Measurements from ENCODE around the gene XIRP2.

Gene XIRP2

GRCh38 chr2:167136879-167137596, 248.8 kb downstream of the XIRP2 start:
- DNase-seq, result no peak

GRCh38 chr2:167140330-167140729, 252.1 kb downstream of the XIRP2 start:
- no peak for DNase-seq

GRCh38 chr2:167140767-167141166, 252.5 kb downstream of the XIRP2 start:
- no peak for DNase-seq

GRCh38 chr2:167142554-167142953, 254.3 kb downstream of the XIRP2 start:
- DNase-seq, result no peak

- DNase-seq, result no peak
These were observed 256.1 kb downstream of the XIRP2 start for GRCh38 chr2:167144179-167144898.

- DNase-seq, result no peak
These were observed 259.1 kb downstream of the XIRP2 start for GRCh38 chr2:167147271-167147941.

- DNase-seq, result no peak
These were observed 263.6 kb downstream of the XIRP2 start for GRCh38 chr2:167151894-167152293.

GRCh38 chr2:167157523-167157922, 269.2 kb downstream of the XIRP2 start:
- no peak for DNase-seq

- DNase-seq, result no peak
These were observed 288.9 kb downstream of the XIRP2 start for GRCh38 chr2:167177196-167177595.

GRCh38 chr2:167181134-167181533, 292.9 kb downstream of the XIRP2 start:
- DNase-seq, result no peak

GRCh38 chr2:167181688-167182087, 293.4 kb downstream of the XIRP2 start:
- DNase-seq, result no peak

GRCh38 chr2:167182403-167182802, 294.1 kb downstream of the XIRP2 start:
- DNase-seq, result no peak

GRCh38 chr2:167183931-167184330, 295.7 kb downstream of the XIRP2 start:
- DNase-seq, result no peak

- no peak for DNase-seq
These were observed 298.2 kb downstream of the XIRP2 start for GRCh38 chr2:167186465-167186864.

- DNase-seq, result no peak
These were observed 298.9 kb downstream of the XIRP2 start for GRCh38 chr2:167187049-167187727.

- no peak for DNase-seq
These were observed 300.0 kb downstream of the XIRP2 start for GRCh38 chr2:167187978-167188967.

GRCh38 chr2:167190053-167190452, 301.8 kb downstream of the XIRP2 start:
- DNase-seq, result no peak

- DNase-seq, result no peak
These were observed 303.3 kb downstream of the XIRP2 start for GRCh38 chr2:167191588-167191987.

GRCh38 chr2:167192833-167193232, 304.6 kb downstream of the XIRP2 start:
- DNase-seq, result no peak

- no peak for DNase-seq
These were observed 308.4 kb downstream of the XIRP2 start for GRCh38 chr2:167196461-167197252.

- no peak for DNase-seq
These were observed 309.7 kb downstream of the XIRP2 start for GRCh38 chr2:167198009-167198408.
